ENCODE data around the gene FGFR4.

Gene FGFR4

DNA sequence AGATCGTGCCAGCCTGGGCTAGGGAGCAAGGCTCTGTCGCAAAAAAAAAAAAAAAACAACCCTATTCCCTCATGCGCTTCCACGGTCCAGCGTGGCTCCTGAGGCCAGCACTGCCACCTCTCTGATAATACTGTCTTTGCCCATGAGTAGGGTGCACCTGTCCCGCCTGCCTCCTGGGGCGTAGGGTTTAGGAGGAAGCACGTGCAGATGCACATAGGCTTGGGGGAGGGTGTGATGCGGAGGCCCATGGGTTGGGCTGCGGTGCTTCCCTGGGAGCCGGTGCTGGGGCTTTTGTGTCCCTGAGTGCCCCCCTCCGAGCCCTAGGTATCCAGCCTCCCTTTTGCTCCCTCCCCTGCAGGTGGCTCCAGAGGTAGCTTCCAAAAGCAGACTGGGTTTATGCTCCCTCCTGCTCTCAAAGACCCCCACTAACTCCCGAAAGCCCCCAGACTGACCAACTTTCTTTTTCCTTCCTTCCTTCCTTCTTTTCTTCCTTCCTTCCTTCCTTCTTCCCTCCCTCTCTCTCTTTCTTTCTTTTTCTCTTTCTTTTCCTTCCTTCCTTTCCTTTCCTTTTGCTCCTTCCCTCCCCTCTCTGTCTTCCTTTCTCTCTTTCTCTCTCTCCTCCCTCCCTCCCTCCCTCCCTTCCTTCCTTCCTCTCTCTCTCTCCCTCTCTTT is 12.8 kb downstream of the FGFR4 start:
- Histone ChIP-seq H3K4me1 (ENCODE audit: control insufficient read depth in 5 of 5, insufficient read depth in 5 of 5, low read length in 5 of 5) (peaks cover 2 to 8% (median 6%) of the 10 kb centered on the region in 5 donors), H3K36me3 (ENCODE audit: control insufficient read depth in 5 of 5, insufficient read depth in 5 of 5, low read length in 5 of 5) (no peaks in the 10 kb centered on the region), H3K9me3 (ENCODE audit: control insufficient read depth in 5 of 5, low read length in 5 of 5) (no peaks in the 10 kb centered on the region), H3K27me3 (ENCODE audit: control insufficient read depth in 5 of 5, insufficient read depth in 4 of 5, low read length in 5 of 5) (peaks cover 5 to 14% (median 8%) of the 10 kb centered on the region in 5 donors), H3K27ac (ENCODE audit: low read depth, low read length) (no peak overlapping the region), H3K9ac (ENCODE audit: low read length in 5 of 5) (no peak overlapping the region), H3K4me3 (ENCODE audit: low read depth in 1 of 5, low read length in 5 of 5) (no peak overlapping the region)

GRCh38 chr5:177100714-177101121 is 14.0 kb downstream of the FGFR4 start:
- Histone ChIP-seq H3K27me3 (ENCODE audit: control insufficient read depth in 5 of 5, insufficient read depth in 4 of 5, low read length in 5 of 5) (peaks cover 6 to 15% (median 8%) of the 10 kb centered on the region in 5 donors), H3K36me3 (ENCODE audit: control insufficient read depth in 5 of 5, insufficient read depth in 5 of 5, low read length in 5 of 5) (no peaks in the 10 kb centered on the region), H3K9ac (ENCODE audit: low read length in 5 of 5) (no peak overlapping the region), H3K4me1 (ENCODE audit: control insufficient read depth in 5 of 5, insufficient read depth in 5 of 5, low read length in 5 of 5) (no peaks in the 10 kb centered on the region), H3K27ac (ENCODE audit: low read depth, low read length) (no peak overlapping the region), H3K4me3 (ENCODE audit: low read depth in 1 of 5, low read length in 5 of 5) (no peak overlapping the region), H3K9me3 (ENCODE audit: control insufficient read depth in 5 of 5, low read length in 5 of 5) (no peaks in the 10 kb centered on the region)

DNA sequence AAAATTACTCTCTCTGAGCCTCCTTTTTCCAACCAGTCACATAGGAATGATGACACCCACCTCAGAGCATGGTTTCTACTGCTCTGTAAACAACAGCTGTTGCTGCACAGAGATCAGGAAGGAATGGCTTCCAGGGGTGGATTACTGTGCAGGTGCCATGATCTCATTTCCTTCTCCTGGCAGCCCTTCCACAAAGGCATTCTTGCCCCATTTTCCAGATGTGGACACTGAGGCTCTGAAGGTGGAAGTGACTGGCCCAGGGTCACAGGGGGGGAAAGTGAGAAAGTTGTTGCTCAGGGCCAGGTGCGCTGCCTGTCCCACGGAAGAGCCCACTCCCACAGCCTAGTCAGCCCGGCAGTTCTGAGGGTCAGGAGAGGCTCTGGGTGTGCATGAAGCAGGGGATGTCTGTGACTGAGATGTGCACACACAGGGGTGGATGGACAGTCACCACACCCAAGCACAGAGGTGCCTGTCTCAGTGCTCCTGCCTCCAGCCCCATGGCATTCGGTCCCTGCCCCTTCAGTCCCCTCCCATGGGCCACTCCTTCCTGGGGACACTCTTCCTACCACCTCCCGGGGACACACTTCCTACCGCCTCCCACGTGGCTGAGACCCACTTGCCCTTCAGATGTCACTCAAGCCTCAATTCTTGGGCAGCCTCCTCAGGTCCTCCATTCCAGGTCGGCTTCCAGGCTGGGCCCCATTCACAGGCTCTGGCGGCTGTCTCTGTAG is 17.0 kb downstream of the FGFR4 start:
- Histone ChIP-seq H3K4me1 (ENCODE audit: control insufficient read depth in 5 of 5, insufficient read depth in 5 of 5, low read length in 5 of 5) (no peaks in the 10 kb centered on the region), H3K27me3 (ENCODE audit: control insufficient read depth in 5 of 5, insufficient read depth in 4 of 5, low read length in 5 of 5) (peaks cover 8 to 15% (median 14%) of the 10 kb centered on the region in 5 donors), H3K27ac (ENCODE audit: low read depth, low read length) (no peak overlapping the region), H3K9me3 (ENCODE audit: control insufficient read depth in 5 of 5, low read length in 5 of 5) (no peaks in the 10 kb centered on the region), H3K36me3 (ENCODE audit: control insufficient read depth in 5 of 5, insufficient read depth in 5 of 5, low read length in 5 of 5) (no peaks in the 10 kb centered on the region), H3K9ac (ENCODE audit: low read length in 5 of 5) (no peak overlapping the region), H3K4me3 (ENCODE audit: low read depth in 1 of 5, low read length in 5 of 5) (no peak overlapping the region)

- Histone ChIP-seq H3K9ac (ENCODE audit: low read length in 5 of 5) (no peak overlapping the region), H3K4me3 (ENCODE audit: low read depth in 1 of 5, low read length in 5 of 5) (no peak overlapping the region), H3K4me1 (ENCODE audit: control insufficient read depth in 5 of 5, insufficient read depth in 5 of 5, low read length in 5 of 5) (no peaks in the 10 kb centered on the region), H3K9me3 (ENCODE audit: control insufficient read depth in 5 of 5, low read length in 5 of 5) (no peaks in the 10 kb centered on the region), H3K36me3 (ENCODE audit: control insufficient read depth in 5 of 5, insufficient read depth in 5 of 5, low read length in 5 of 5) (no peaks in the 10 kb centered on the region), H3K27me3 (ENCODE audit: control insufficient read depth in 5 of 5, insufficient read depth in 4 of 5, low read length in 5 of 5) (peaks cover 8 to 15% (median 12%) of the 10 kb centered on the region in 5 donors), H3K27ac (ENCODE audit: low read depth, low read length) (no peak overlapping the region)
Observed at GRCh38 chr5:177105691-177106476, 19.2 kb downstream of the FGFR4 start.

- Histone ChIP-seq H3K9me3 (ENCODE audit: control insufficient read depth in 5 of 5, low read length in 5 of 5) (no peaks in the 10 kb centered on the region), H3K4me3 (ENCODE audit: low read depth in 1 of 5, low read length in 5 of 5) (no peak overlapping the region), H3K9ac (ENCODE audit: low read length in 5 of 5) (no peak overlapping the region), H3K27me3 (ENCODE audit: control insufficient read depth in 5 of 5, insufficient read depth in 4 of 5, low read length in 5 of 5) (peaks cover 8 to 15% (median 12%) of the 10 kb centered on the region in 5 donors), H3K27ac (ENCODE audit: low read depth, low read length) (no peak overlapping the region), H3K4me1 (ENCODE audit: control insufficient read depth in 5 of 5, insufficient read depth in 5 of 5, low read length in 5 of 5) (peaks cover 0 to 5% (median 0%) of the 10 kb centered on the region in 5 donors), H3K36me3 (ENCODE audit: control insufficient read depth in 5 of 5, insufficient read depth in 5 of 5, low read length in 5 of 5) (no peaks in the 10 kb centered on the region)
Observed at GRCh38 chr5:177107159-177107558, 20.4 kb downstream of the FGFR4 start.

DNA sequence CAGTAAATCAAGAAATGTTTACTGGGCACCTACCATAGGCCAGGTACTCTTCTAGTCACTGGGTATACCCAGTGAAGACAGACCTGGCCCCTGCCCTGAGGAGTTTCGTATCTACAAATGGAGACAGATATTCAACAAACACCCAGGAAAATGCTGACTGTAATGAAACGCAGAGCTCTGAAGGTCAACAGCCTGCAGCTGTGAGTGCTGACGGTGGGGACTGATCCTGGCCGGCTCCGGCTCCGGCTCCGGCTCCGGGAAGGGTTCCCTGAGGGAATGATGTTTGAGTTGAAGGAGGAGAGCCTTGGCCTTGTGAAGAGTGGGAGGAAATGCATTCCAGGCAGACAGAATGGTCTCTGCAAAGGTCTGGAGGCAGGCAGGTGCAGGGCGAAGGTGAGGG is 23.1 kb downstream of the FGFR4 start:
- Histone ChIP-seq H3K27ac (ENCODE audit: low read depth, low read length) (no peak overlapping the region), H3K9me3 (ENCODE audit: control insufficient read depth in 5 of 5, low read length in 5 of 5) (no peaks in the 10 kb centered on the region), H3K9ac (ENCODE audit: low read length in 5 of 5) (no peak overlapping the region), H3K27me3 (ENCODE audit: control insufficient read depth in 5 of 5, insufficient read depth in 4 of 5, low read length in 5 of 5) (peaks cover 0 to 8% (median 4%) of the 10 kb centered on the region in 5 donors), H3K4me1 (ENCODE audit: control insufficient read depth in 5 of 5, insufficient read depth in 5 of 5, low read length in 5 of 5) (peaks cover 0 to 17% (median 10%) of the 10 kb centered on the region in 5 donors), H3K36me3 (ENCODE audit: control insufficient read depth in 5 of 5, insufficient read depth in 5 of 5, low read length in 5 of 5) (no peaks in the 10 kb centered on the region), H3K4me3 (ENCODE audit: low read depth in 1 of 5, low read length in 5 of 5) (no peak overlapping the region)

DNA sequence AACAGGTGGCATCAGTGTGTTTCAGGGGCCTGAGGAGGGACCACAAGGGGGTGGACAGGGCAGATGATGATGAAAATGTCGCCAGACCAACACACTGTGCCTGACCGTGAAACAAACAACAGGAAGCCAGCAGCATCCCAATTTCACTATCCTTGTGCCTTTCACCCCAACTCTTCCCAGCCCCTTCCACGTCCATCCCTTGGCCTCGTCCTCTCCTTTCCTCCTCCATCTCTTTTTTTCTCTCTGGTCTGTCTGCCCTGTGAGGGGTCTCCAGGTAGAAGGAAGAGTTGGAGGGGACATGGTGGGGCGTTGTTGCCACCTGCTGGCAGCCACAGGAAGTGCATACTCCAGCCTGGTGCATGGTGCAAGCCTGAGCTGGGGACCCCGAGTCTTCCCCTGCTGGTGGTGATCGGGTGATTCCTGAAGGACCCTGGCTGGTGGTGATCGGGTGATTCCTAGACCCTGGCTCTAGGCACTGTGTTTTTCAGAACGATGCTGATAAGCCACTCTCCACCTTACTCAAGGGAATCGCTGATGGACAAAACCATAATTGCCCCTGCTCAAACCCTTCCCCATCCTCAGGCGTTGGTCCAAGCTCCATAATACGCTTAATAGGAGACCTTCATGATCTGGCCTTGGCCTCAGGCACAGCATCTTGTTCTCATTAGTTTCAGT is 25.1 kb downstream of the FGFR4 start:
- no peak overlapping the region for H3K9ac ChIP-seq (ENCODE audit: low read length in 5 of 5)
- no peaks in the 10 kb centered on the region for H3K36me3 ChIP-seq (ENCODE audit: control insufficient read depth in 5 of 5, insufficient read depth in 5 of 5, low read length in 5 of 5)
- H3K27me3 ChIP-seq (ENCODE audit: control insufficient read depth in 5 of 5, insufficient read depth in 4 of 5, low read length in 5 of 5): peaks cover 0 to 4% (median 0%) of the 10 kb centered on the region in 5 donors
- peaks cover 0 to 28% (median 17%) of the 10 kb centered on the region in 5 donors for H3K4me1 ChIP-seq (ENCODE audit: control insufficient read depth in 5 of 5, insufficient read depth in 5 of 5, low read length in 5 of 5)
- H3K27ac ChIP-seq (ENCODE audit: low read depth, low read length): no peak overlapping the region
- no peaks in the 10 kb centered on the region for H3K9me3 ChIP-seq (ENCODE audit: control insufficient read depth in 5 of 5, low read length in 5 of 5)
- no peak overlapping the region for H3K4me3 ChIP-seq (ENCODE audit: low read depth in 1 of 5, low read length in 5 of 5)

DNA sequence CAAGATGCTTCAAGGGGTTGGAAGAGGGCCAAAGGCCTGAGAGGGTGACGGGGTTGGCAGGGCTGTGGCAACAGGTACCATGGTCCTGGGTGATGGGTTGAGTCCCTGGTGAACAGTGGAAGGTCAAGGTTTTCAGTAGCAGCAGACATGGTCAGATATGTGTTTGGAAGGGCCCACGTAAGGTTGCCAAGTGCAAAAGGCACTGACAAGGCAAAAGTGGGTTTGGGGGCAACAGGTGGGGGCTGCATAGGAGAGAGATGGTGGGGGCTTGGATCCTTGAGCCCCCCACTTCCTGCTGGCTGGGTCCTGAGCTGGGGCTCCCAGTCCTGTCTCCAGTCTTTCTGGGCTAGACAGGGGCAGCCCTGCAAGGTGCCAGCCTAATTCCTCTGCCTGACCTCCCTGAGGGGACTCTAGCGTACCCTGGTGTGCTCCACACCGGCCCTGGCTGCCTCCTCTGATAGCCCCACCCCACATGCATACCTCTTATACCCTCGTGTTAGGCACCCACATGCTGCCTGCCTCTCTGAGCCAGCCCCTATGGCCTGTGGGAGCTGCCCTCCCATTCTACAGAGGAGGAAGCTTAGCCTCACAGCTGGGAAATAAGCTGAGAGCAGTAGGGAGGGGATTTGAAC is 26.0 kb downstream of the FGFR4 start:
- Histone ChIP-seq H3K27ac (ENCODE audit: low read depth, low read length) (no peak overlapping the region), H3K27me3 (ENCODE audit: control insufficient read depth in 5 of 5, insufficient read depth in 4 of 5, low read length in 5 of 5) (no peaks in the 10 kb centered on the region), H3K9me3 (ENCODE audit: control insufficient read depth in 5 of 5, low read length in 5 of 5) (no peaks in the 10 kb centered on the region), H3K9ac (ENCODE audit: low read length in 5 of 5) (no peak overlapping the region), H3K36me3 (ENCODE audit: control insufficient read depth in 5 of 5, insufficient read depth in 5 of 5, low read length in 5 of 5) (no peaks in the 10 kb centered on the region), H3K4me3 (ENCODE audit: low read depth in 1 of 5, low read length in 5 of 5) (no peak overlapping the region), H3K4me1 (ENCODE audit: control insufficient read depth in 5 of 5, insufficient read depth in 5 of 5, low read length in 5 of 5) (peaks cover 0 to 34% (median 21%) of the 10 kb centered on the region in 5 donors)

GRCh38 chr5:177113566-177114424 is 27.1 kb downstream of the FGFR4 start:
- H3K4me3 ChIP-seq (ENCODE audit: low read depth in 1 of 5, low read length in 5 of 5): peak overlapping the region in 3 of 5 donors; percentile 33 to 59 (median 58)
- no peak overlapping the region for H3K9ac ChIP-seq (ENCODE audit: low read length in 5 of 5)
- no peaks in the 10 kb centered on the region for H3K36me3 ChIP-seq (ENCODE audit: control insufficient read depth in 5 of 5, insufficient read depth in 5 of 5, low read length in 5 of 5)
- no peaks in the 10 kb centered on the region for H3K27me3 ChIP-seq (ENCODE audit: control insufficient read depth in 5 of 5, insufficient read depth in 4 of 5, low read length in 5 of 5)
- H3K9me3 ChIP-seq (ENCODE audit: control insufficient read depth in 5 of 5, low read length in 5 of 5): no peaks in the 10 kb centered on the region
- H3K4me1 ChIP-seq (ENCODE audit: control insufficient read depth in 5 of 5, insufficient read depth in 5 of 5, low read length in 5 of 5): peaks cover 0 to 34% (median 21%) of the 10 kb centered on the region in 5 donors
- no peak overlapping the region for H3K27ac ChIP-seq (ENCODE audit: low read depth, low read length)
